Measurements from ENCODE around the gene CST5. TPM values are rescaled to one million over a fixed set of nuclear protein-coding genes. Genes with fewer than 3 reads are reported as not detected.
A peak's percentile ranks its signal among the peaks of the same experiment; 100 is the strongest.
"Not testable (repeated sequence)": the region's sequence is repeated elsewhere in the genome, so short reads cannot be mapped to it uniquely, and the experiment has no call there.

Gene CST5
- total RNA-seq, 1 donor from 2014 or later: not detected

DNA sequence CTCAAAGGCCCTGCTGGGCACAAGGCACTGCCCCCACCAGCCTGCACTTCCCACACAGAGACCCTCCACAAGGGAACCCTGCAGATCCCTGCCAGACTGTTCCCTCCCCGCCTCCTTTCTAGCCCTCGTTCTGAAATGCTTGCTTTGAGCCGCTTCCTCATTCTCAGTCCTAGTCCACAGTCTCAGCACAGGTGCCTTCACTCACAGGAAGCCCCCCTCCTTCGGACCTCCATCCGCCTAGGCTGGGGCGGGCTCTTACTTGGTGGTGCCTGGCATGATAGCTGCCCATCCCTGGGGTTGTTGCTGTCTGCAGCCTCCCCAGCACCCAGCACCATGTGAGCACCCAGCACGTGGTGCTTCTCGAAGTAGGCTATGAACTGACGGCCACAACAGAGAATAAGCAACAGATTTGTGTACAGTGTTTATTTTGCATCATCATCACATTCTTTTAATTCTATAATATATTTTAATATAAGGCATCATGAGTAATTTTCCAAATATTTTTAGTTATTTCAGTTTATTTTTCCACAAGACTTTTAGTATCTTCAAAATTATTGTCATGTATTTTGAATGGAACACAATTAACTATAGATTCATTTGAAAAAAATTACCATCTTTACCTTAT, 12.3 kb downstream of the CST5 start:
- ATAC-seq: no peak
- no peak for DNase-seq (ENCODE audit: low spot score)
- intact Hi-C loops (cut with DNase I): no loop called here

DNA sequence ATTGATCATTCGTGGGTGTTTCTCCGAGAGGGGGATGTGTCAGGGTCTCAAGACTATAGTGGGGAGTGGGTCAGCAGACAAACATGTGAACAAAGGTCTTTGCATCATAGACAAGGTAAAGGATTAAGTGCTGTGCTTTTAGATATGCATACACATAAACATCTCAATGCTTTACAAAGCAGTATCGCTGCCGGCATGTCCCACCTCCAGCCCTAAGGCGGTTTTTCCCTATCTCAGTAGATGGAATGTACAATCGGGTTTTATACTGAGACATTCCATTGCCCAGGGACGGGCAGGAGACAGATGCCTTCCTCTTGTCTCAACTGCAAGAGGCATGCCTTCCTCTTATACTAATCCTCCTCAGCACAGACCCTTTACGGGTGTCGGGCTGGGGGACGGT, 18.8 kb downstream of the CST5 start:
- ATAC-seq; intact Hi-C loops (cut with DNase I); DNase-seq (ENCODE audit: low spot score): not testable (repeated sequence)

DNA sequence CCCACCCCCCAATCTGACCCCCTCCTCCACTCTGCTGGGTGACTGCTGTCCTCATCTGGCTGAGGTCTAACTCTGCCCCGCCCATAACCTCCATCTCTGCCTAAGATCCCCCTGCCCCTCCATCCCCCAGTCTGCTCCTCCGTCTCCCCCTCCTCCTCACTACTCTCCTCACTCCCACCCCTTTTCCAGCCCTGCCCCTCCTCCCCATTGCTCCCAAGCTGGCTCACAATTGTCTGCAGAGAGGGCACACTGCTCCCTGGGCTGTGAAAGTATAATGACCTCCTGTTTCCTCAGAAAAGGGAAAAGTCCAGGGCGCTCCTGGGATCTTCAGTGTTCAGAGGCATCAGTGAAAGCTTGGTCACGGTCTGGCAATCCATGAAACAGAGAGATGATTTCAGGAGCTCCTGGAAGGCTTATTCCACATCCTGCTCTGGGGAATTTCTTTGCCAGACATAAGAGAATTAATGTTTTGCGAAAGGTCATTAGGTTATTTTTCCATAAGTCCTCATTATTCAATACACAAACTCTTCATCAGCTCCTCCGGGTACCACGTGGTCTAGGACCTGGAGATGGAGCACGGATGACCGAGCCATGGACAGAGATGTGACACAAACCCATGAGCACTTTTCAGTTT, 21.5 kb downstream of the CST5 start:
- ATAC-seq (no peak), DNase-seq (ENCODE audit: low spot score) (no peak)
- intact Hi-C loops (cut with DNase I): no loop called here

DNA sequence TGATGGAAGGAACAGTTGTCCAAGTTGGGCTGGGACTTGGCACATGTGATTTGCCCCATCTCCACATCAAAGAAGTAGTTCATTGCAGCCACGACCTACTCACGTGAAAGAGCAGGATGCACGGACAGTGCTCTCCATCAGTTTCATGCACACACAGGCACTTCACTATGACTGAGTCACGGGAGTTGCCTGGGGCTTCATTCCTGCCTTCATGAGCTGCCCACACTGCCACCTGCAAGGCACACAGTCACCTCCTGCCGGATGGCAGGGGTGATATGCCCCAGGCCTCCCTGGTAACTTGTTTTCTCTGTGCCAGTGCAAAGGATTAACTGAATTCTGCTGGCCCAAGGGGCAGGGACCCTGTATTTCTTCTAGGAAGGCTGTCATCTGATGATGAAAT, 22.8 kb downstream of the CST5 start:
- ATAC-seq: no peak
- intact Hi-C loops (cut with DNase I): no loop called here
- no peak for DNase-seq (ENCODE audit: low spot score)

DNA sequence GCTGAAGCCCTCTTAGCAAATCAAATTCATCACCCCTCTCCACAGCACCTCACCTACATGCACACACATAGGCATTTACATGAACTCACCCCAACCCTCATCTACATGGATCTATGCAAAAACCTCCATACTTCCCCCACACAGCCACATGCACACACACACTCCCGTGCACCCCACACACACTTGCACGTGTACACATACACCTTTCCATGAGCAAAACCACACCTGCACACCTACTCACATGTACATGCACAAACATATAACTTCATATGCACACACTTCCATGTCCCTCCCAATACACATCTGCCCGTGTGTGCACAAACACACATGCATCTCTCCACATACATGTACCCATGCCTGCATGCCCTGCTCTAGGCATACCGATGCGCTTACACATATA, 23.3 kb downstream of the CST5 start:
- intact Hi-C loops (cut with DNase I): no loop called here

DNA sequence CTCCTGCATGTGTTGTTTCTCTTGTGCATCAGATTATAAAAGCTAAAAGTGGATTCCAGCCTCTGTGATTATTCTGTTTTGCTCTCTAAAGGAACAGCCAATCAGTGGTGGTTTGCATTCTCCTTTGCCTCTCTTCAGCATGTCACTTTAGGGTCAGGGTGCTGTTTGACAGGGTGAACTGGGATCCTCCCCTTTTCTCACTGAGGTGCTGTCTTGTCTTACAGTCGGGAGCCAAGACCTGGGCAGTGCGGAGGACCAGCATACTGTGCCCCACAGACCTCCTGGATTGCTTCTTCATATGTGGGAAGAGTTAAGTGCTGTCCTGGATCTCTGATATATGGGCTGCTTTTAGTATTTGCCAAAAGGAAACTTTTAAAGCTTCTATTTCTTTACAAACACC, 37.9 kb downstream of the CST5 start:
- DNase-seq (ENCODE audit: low spot score) (no peak), ATAC-seq (no peak)
- intact Hi-C loops (cut with DNase I): no loop called here

More for the DNA sequence above, 23.3 kb downstream of the CST5 start:
- ATAC-seq (no peak), DNase-seq (ENCODE audit: low spot score) (no peak)

DNA sequence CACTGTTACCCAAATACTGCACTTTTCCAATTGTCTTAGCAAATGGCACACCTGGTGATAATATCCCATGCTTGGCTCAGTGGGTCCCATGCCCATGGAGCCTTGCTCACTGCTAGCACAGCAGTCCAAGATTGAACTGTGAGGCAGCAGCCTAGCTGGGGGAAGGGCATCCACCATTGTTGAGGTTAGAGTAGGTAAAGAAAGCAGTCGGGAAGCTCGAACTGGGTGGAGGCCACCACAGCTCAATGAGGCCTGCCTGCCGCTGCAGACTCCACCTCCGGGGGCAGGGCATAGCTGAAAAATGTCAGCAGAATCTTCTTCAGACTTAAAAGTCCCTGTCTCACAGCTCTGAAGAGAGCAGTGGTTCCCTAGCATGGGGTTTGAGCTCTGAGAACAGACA, 43.8 kb downstream of the CST5 start:
- DNase-seq (ENCODE audit: low spot score): no peak
- intact Hi-C loops (cut with DNase I): no loop called here
- no peak for ATAC-seq

DNA sequence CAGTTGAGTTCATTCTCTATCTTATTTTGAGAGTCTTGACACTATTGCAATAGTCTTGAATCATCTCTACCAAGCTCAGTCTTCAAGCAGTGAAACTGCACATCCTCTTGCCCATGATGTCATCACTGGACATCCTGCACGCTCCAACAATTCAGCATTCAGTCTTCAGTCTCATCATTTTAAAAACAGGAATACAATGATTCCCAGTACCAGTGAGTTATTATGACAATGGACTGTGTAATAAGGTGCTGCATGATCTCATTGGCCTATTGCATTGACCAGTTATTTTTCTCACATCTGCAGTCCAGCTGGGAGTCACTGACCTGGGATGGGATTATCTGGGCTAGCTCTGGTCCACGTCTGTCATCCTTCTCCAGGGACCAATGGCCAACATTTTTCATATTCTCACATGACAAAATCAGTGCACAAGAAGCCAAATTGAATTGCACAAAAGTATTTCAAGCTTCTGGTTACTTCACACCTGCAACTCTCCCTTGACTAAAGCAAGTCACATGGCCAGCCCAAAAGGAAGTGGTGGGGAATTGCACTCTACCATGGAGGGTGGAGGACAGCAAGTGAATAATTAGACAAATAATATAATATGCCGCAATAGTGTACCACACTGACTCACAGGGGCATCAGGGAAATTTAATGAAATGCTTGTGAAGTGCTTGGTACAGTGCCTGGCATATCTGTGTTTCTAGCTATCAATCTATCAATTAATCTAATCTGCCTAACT, 46.6 kb downstream of the CST5 start:
- ATAC-seq: no peak

DNA sequence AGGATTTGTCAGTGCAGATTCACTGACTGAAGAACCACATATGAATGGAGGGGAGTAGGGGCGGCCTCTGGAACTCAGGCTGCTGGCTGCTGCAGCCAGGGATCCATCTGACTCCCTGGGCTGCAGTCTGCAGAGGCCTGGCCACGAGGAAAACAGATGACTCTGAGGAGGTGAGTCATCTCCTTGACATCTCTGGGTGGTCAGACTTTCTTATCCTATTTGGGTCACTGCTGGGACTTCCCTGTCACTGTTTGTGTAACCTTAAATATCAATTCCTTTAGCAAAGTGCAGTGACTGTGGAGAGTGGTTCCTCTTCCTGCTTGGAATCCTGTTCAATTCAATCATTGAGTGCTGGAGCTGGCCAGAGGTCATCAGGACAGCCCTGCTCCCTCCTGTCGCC, 47.6 kb downstream of the CST5 start:
- ATAC-seq; DNase-seq (ENCODE audit: low spot score); intact Hi-C loops (cut with DNase I): not testable (repeated sequence)

More for the DNA sequence above, 46.6 kb downstream of the CST5 start:
- intact Hi-C loops (cut with DNase I): no loop called here
- DNase-seq (ENCODE audit: low spot score): no peak

DNA sequence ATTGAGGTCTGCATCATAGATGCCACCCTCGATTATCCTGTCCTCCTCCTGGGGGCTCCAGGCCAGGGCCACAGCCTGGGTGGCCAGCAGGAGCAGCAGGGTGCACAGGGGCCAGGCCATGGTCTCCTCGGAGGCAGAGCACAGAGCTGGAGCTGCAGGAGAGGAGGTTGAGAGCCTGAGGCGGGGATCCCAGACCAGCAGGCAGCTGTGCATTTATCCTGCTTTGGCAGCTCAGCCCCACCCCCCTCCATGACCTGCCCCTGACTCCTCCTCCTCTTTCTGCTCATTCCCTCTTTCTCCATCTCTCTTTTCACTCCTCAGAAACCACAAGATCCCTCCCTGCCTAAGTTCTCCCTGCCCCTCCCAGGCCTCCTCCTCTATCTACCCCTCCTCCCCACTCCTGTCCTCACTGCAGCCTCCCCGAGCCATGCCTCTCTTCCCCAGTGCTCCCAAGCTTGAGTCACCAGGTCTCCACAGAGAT, 53.0 kb downstream of the CST5 start, which contains the start of gene CST2:
Gene CST2 (minus strand): TSS at position 189 of the 481 bp plus-strand sequence. CDS start 69 bp downstream, at position 120.
- DNase-seq (ENCODE audit: low spot score): no peak
- intact Hi-C loops (cut with DNase I): no loop called here
- peak; percentile 16 for ATAC-seq

Other genes with a start within 250 kb of the CST5 start
- 731 TPM for gene CST3, start 241.8 kb downstream of the CST5 start, total RNA-seq
- not detected for gene CST4, start 190.7 kb downstream of the CST5 start, total RNA-seq
- 2.5 TPM for gene CST1, start 128.8 kb downstream of the CST5 start, total RNA-seq
- gene CST2, start 53.0 kb downstream of the CST5 start, total RNA-seq: not detected
- gene GGTLC1, start 109.0 kb upstream of the CST5 start, total RNA-seq: not detected